AG10803 (cell line): ENCODE data around the gene GXYLT1.
"Not testable (repeated sequence)": the region's sequence is repeated elsewhere in the genome, so short reads cannot be mapped to it uniquely, and the experiment has no call there.

Experiments
- DNase-seq: peaks from one replicate; pipeline ENCODE4 v3.0.0; 2010; ENCODE audit warnings: low read depth
- H3K4me3 ChIP-seq: 2 replicates; pipeline ENCODE4 v1.5.1; 2011; ENCODE audit warnings: mild to moderate bottlenecking, low read length, control low read depth
- TF ChIP-seq, protein P1 (sequence below): conservative IDR thresholded peaks from 2 replicates; pipeline ENCODE4 v1.5.1; 2011; ENCODE audit warnings: mild to moderate bottlenecking, low read length, control low read depth, inconsistent platforms

The GXYLT1 gene

DNA sequence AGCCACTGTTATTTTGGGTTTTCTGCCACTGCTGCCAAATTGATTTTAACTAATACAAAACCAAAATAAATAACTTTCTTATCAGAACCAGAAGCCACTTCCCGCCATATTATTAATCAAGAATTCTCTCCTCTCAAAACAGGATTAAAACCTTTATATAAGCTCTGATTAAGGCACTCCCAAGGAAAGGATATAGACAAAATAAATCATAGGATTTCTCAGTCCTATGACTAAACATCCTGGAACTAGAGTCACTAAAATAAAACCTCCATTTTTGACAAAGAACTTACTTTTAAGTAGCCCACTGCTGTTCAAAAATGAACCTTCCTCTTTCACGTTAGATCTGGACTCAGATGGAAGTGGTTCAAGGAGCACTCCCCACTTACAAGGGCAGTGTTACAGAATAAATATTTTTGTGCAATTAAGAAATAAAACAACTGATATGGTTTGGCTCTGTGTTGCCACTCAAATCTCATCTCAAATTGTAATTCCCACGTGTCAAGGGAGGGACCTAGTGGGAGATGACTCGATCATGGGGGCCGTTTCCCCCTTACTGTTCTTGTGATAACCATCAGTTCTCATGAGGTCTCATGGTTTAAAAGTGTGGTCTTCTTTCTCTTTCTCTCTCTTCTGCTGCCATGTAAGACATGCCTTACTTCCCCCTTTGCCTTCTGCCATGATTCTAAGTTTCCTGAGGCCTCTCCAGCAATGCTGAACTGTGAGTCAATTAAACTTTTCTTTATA lies 26.4 kb downstream of the GXYLT1 start:
- TF ChIP-seq, protein P1, sequence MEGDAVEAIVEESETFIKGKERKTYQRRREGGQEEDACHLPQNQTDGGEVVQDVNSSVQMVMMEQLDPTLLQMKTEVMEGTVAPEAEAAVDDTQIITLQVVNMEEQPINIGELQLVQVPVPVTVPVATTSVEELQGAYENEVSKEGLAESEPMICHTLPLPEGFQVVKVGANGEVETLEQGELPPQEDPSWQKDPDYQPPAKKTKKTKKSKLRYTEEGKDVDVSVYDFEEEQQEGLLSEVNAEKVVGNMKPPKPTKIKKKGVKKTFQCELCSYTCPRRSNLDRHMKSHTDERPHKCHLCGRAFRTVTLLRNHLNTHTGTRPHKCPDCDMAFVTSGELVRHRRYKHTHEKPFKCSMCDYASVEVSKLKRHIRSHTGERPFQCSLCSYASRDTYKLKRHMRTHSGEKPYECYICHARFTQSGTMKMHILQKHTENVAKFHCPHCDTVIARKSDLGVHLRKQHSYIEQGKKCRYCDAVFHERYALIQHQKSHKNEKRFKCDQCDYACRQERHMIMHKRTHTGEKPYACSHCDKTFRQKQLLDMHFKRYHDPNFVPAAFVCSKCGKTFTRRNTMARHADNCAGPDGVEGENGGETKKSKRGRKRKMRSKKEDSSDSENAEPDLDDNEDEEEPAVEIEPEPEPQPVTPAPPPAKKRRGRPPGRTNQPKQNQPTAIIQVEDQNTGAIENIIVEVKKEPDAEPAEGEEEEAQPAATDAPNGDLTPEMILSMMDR = no peak
- no peak overlapping the region for H3K4me3 ChIP-seq
- no peak for DNase-seq

DNA sequence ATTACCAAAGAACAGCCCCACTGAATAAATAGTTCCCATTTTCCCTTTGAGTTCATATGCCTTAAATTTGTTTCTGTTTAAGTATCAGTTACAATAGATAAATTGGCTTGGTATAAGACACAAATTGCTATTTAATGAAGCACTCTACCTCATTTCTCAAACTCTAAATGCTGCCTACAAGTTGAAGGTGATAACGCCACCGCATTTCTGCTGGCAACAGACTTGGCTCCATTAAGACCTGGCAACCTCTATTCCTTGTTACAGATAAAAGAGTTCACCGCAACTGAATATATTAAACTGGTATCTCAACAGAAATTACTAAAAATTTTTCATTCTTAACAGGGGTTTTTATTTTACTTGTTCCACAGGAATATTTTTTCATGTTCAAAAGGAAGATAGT lies 35.6 kb downstream of the GXYLT1 start:
- TF ChIP-seq, protein P1 = no peak
- DNase-seq = no peak
- no peak overlapping the region for H3K4me3 ChIP-seq

DNA sequence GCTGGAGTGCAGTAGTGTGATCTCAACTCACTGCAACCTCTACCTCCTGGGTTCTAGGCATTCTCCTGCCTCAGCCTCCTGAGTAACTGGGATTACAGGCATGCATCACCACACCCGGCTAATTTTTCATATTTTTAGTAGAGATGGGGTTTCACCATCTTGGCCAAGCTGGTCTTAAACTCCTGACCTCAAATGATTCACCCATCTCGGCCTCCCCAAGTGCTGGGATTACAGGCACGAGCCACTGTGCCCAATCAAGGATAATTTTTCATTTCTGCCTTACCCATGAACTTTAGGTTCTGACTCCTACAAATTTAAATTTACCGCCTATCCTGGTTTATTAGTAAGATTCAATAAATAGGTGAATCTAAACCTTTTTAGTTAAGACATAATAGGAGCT lies 37.9 kb downstream of the GXYLT1 start:
- not testable (repeated sequence) for H3K4me3 ChIP-seq, DNase-seq

DNA sequence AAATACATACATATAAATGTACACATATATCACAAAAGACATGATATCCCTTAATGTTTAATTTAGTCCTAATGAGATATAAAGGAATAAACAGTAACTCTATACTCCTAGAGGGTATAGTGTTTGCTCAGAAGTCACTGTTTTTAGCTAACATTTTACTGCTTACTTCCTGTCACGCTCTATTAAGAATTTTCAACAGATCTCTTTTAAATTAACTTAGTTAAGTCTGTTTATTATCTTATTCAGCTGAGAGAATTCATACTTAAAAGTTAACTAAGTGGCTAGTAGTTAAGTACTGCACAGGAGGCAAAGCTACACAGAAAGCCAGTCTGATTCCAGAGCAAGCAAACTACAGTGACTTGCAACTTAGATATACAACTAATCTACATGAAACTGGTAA lies 39.9 kb downstream of the GXYLT1 start:
- TF ChIP-seq, protein P1 = no peak
- no peak for DNase-seq
- no peak overlapping the region for H3K4me3 ChIP-seq

DNA sequence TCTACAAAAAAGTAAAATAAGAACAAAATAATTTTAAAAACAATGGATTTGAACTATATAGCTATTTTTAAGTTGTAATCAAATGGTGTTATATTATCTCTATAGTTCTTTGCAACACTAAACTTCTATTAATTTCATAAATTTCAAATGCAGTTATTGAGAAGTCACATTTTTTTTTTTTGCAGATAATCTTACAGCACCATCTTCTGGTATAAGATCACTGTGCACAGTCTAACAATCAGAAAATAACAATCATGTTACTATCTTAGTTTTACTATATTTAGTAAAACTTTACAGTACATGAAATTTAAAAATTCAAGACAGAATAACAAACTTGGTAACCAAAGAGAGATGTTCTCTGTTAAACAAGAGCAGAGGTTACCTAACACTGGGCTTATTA lies 40.6 kb downstream of the GXYLT1 start:
- TF ChIP-seq, protein P1 = peak; percentile 29
- H3K4me3 ChIP-seq = no peak overlapping the region
- no peak for DNase-seq

DNA sequence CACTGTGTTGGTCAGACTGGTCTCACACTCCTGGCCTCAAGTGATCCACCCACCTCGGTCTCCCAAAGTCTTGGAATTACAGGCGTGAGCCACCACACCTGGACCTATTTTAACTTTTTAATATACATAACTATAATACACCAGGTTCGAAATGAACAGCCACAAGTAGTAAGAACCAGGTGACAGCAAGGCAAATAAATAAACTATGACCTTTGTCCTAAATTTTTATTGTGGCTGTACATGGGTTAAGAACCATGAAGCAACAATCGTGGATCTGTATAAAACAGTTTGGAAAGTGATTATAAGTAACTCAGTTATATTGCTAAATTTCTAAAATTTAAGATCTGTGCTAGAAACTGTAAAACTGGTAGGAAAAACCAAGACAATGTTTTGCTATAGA lies 41.5 kb downstream of the GXYLT1 start:
- TF ChIP-seq, protein P1 = no peak
- no peak for DNase-seq
- no peak overlapping the region for H3K4me3 ChIP-seq

DNA sequence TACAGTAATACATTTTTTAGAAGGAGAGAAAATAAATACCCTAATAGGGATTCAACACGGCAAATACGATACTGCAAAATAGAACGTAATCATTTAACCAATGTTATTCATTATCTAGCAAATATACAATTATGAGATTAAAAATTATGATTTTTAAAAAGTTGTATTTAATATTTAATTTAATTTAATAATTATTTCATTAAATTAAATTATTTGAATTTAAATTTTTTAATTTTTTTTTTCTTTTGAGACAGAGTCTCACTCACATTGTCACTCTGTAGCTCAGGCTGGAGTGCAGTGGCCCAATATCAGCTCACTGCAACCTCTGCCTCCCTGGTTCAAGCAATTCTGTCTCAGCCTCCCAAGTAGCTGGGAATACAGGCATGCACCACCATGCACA lies 42.0 kb downstream of the GXYLT1 start:
- H3K4me3 ChIP-seq = no peak overlapping the region
- DNase-seq = no peak
- TF ChIP-seq, protein P1 = no peak
